BJ (cell line): ENCODE results near the gene SFXN5. TPM values are rescaled to one million over a fixed set of nuclear protein-coding genes. Genes with fewer than 3 reads are reported as not detected.

Experiments
- CTCF ChIA-PET: fragments of 350-600 bp; formaldehyde crosslinking; extraction: SDS; loops from one replicate; lab custom pipeline; 2021; ENCODE audit warnings: antibody characterized with exemption, inconsistent platforms; lab: Yijun Ruan, JAX
- POLR2A ChIA-PET: fragments of 300-600 bp; sonication (Branson Sonifier 250); formaldehyde crosslinking; extraction: SDS; loops from one replicate; lab custom pipeline; 2021; ENCODE audit warnings: antibody characterized with exemption; lab: Charles Lee
- DNase-seq: peaks from one replicate; pipeline ENCODE4 v3.0.0-alpha.2; 2011; ENCODE audit warnings: low read depth
- H3K27me3 ChIP-seq: 2 replicates; pipeline ENCODE4 v1.6.0; 2011; ENCODE audit warnings: low read length; ENCODE audit not compliant: control insufficient read depth, insufficient read depth
- H3K36me3 ChIP-seq: 2 replicates; pipeline ENCODE4 v1.5.1; 2011; ENCODE audit warnings: low read length; ENCODE audit not compliant: control insufficient read depth, insufficient read depth
- H3K4me3 ChIP-seq: 2 replicates; pipeline ENCODE4 v1.5.1; 2011; ENCODE audit warnings: low read depth, mild to moderate bottlenecking, control low read depth, low read length
- CTCF ChIP-seq: IDR thresholded peaks from 2 replicates; pipeline ENCODE4 v1.5.1; 2011; ENCODE audit warnings: low read depth, mild to moderate bottlenecking, control low read depth, inconsistent platforms, low read length, moderate library complexity; ENCODE audit not compliant: insufficient read depth
- polyA plus RNA-seq: library from polyadenylated mRNA; depleted of rRNA; stranded (reverse); fragments of >200 nt; gene quantifications from 2 replicates; pipeline ENCODE4 v1.2.3, GENCODE V29; 2011

SFXN5 gene
- polyA plus RNA-seq, 1 experiment: 11.5 TPM

- TF ChIP-seq CTCF: no peak
- POLR2A ChIA-PET: no interaction called here
- Histone ChIP-seq H3K4me3 (no peak overlapping the region), H3K36me3 (peaks cover 51% of the 10 kb centered on the region), H3K27me3 (no peaks in the 10 kb centered on the region)
- DNase-seq: no peak
- CTCF ChIA-PET: interaction anchor here (0.9 to 17.5 kb wide), 5 partner anchors 68 to 190 kb away, joined by 3 to 326 read pairs (median 9); no protein-coding TSS in a partner anchor
Observed at GRCh38 chr2:73082523-73083410, 11.3 kb upstream of the SFXN5 start.

GRCh38 chr2:73081181-73081671 lies 9.7 kb upstream of the SFXN5 start:
- Histone ChIP-seq H3K36me3 (peaks cover 49% of the 10 kb centered on the region), H3K4me3 (no peak overlapping the region), H3K27me3 (no peaks in the 10 kb centered on the region)
- POLR2A ChIA-PET: no interaction called here
- no peak for TF ChIP-seq CTCF
- DNase-seq: no peak
- CTCF ChIA-PET: interaction anchor here (1.9 to 17.5 kb wide), 2 partner anchors 76 to 83 kb away, joined by 7 to 326 read pairs; no protein-coding TSS in a partner anchor

GRCh38 chr2:73080321-73081131 lies 9.0 kb upstream of the SFXN5 start:
- ChIA-PET CTCF (interaction anchor here (1.0 to 17.5 kb wide), 5 partner anchors 8 to 188 kb away, joined by 3 to 326 read pairs (median 5); no protein-coding TSS in a partner anchor), POLR2A (no interaction called here)
- peaks cover 49% of the 10 kb centered on the region for H3K36me3 ChIP-seq
- no peak for DNase-seq
- no peak for TF ChIP-seq CTCF
- H3K27me3 ChIP-seq: no peaks in the 10 kb centered on the region
- H3K4me3 ChIP-seq: no peak overlapping the region

- Histone ChIP-seq H3K36me3 (peaks cover 51% of the 10 kb centered on the region), H3K27me3 (no peaks in the 10 kb centered on the region), H3K4me3 (no peak overlapping the region)
- POLR2A ChIA-PET: no interaction called here
- no peak for DNase-seq
- TF ChIP-seq CTCF: no peak
- CTCF ChIA-PET: interaction anchor here (1.0 to 17.5 kb wide), 5 partner anchors 9 to 187 kb away, joined by 3 to 326 read pairs (median 5); no protein-coding TSS in a partner anchor
Observed at GRCh38 chr2:73079636-73080035, 8.1 kb upstream of the SFXN5 start.
